GM12865 (cell line): ENCODE measurements around the gene HNRNPCL1.

Experiments used
- DNase-seq: peaks from one replicate; pipeline ENCODE4 v3.0.0; 2010; ENCODE audit warnings: low read depth
- H3K4me3 ChIP-seq: 2 replicates; pipeline ENCODE4 v1.5.1; 2011; ENCODE audit warnings: mild to moderate bottlenecking, low read depth, low read length, control low read depth
- TF ChIP-seq, protein P1 (sequence below): IDR thresholded peaks from 2 replicates; pipeline ENCODE4 v1.5.1; 2011; ENCODE audit warnings: low read length, control low read depth, low read depth, inconsistent platforms; ENCODE audit not compliant: insufficient read depth; ENCODE audit errors: missing control alignments

The HNRNPCL1 gene

GRCh38 chr1:12810691-12811408 is 37.7 kb downstream of the HNRNPCL1 start:
- DNase-seq: no peak
- TF ChIP-seq, protein P1, sequence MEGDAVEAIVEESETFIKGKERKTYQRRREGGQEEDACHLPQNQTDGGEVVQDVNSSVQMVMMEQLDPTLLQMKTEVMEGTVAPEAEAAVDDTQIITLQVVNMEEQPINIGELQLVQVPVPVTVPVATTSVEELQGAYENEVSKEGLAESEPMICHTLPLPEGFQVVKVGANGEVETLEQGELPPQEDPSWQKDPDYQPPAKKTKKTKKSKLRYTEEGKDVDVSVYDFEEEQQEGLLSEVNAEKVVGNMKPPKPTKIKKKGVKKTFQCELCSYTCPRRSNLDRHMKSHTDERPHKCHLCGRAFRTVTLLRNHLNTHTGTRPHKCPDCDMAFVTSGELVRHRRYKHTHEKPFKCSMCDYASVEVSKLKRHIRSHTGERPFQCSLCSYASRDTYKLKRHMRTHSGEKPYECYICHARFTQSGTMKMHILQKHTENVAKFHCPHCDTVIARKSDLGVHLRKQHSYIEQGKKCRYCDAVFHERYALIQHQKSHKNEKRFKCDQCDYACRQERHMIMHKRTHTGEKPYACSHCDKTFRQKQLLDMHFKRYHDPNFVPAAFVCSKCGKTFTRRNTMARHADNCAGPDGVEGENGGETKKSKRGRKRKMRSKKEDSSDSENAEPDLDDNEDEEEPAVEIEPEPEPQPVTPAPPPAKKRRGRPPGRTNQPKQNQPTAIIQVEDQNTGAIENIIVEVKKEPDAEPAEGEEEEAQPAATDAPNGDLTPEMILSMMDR: no peak
- no peak overlapping the region for H3K4me3 ChIP-seq

GRCh38 chr1:12809933-12810332 is 38.6 kb downstream of the HNRNPCL1 start:
- no peak for DNase-seq
- H3K4me3 ChIP-seq: no peak overlapping the region
- TF ChIP-seq, protein P1: no peak

DNA sequence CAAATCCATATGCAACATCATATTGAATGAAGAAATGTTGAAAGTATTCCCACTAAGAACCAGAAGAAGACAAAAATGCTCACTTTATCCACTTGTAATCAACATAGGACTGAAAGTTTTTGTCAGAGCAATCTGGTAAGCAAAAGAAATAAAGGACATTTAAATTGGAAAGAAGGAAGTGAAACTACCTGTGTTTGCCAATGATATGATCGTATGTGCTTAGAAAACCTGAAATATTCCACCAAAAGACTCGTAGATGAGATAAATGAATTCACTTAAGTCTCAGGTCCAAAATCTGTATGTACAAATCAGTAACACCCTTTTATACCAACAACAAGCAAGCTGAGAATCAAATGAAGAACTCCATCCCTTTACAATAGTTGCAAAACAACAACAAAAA is 48.8 kb downstream of the HNRNPCL1 start:
- TF ChIP-seq, protein P1: no peak
- no peak for DNase-seq
- H3K4me3 ChIP-seq: no peak overlapping the region

DNA sequence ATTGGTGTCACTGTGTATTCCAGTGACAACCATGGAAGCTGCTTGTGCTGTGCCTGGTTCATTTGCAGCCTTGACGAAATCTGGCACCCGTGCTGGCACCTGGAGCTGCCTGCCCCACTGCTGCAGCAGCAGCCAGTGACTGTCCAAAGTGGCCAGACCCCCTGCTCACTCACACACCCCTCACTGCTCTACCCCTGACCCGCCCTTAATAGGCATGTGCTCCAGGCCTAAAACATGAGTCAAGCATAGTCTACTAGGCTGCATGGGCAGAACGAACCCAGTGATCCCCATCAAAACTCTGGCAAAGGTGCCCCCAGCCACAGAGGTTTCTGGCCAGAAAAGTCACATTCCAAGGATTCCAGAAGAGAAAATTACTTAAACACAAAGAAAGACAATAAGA is 49.6 kb downstream of the HNRNPCL1 start:
- no peak overlapping the region for H3K4me3 ChIP-seq
- DNase-seq: no peak
- TF ChIP-seq, protein P1: no peak
